Liver (tissue), 9 donors: ENCODE measurements around the gene GVQW3. TPM values are rescaled to one million over a fixed set of nuclear protein-coding genes. Genes with fewer than 3 reads are reported as not detected.

Source experiments
- DNase-seq: peaks from one replicate; pipeline ENCODE4 v3.0.0-alpha.2; 2017; ENCODE audit warnings: low spot score
- H3K27ac ChIP-seq, 2 donors: one replicate each; pipeline ENCODE4 v1.7.0; 2013; ENCODE audit warnings: inconsistent platforms in 2 of 2, low read length in 2 of 2, control low read depth in 1 of 2, low read depth in 1 of 2, mild to moderate bottlenecking in 1 of 2
- H3K27me3 ChIP-seq, 4 donors: one replicate each; pipeline versions ENCODE4 v1.6.1 to v1.7.0; 2013; ENCODE audit warnings: low read length in 3 of 4, inconsistent platforms in 1 of 4, mild to moderate bottlenecking in 1 of 4, moderate library complexity in 1 of 4; ENCODE audit not compliant: control insufficient read depth in 4 of 4, insufficient read depth in 4 of 4
- H3K36me3 ChIP-seq, 4 donors: one replicate each; pipeline versions ENCODE4 v1.6.1 to v1.7.0; 2013; ENCODE audit warnings: low read length in 3 of 4, mild to moderate bottlenecking in 3 of 4, low read depth in 1 of 4, moderate library complexity in 1 of 4; ENCODE audit not compliant: control insufficient read depth in 4 of 4, insufficient read depth in 3 of 4
- H3K4me1 ChIP-seq, 4 donors: one replicate each; pipeline versions ENCODE4 v1.6.1 to v1.7.0; 2013; ENCODE audit warnings: low read length in 3 of 4, mild to moderate bottlenecking in 3 of 4, moderate library complexity in 1 of 4; ENCODE audit not compliant: control insufficient read depth in 4 of 4, insufficient read depth in 4 of 4
- H3K4me3 ChIP-seq, 3 donors: one replicate each; pipeline versions ENCODE4 v1.6.1 to v1.7.0; 2013; ENCODE audit warnings: low read length in 3 of 3, control low read depth in 1 of 3, low read depth in 1 of 3, mild to moderate bottlenecking in 1 of 3
- H3K9ac ChIP-seq, 2 donors: one replicate each; pipeline ENCODE4 v1.7.0; 2013; ENCODE audit warnings: low read length in 2 of 2, mild to moderate bottlenecking in 2 of 2, moderate library complexity in 2 of 2, control low read depth in 1 of 2, low read depth in 1 of 2
- H3K9me3 ChIP-seq, 4 donors: one replicate each; pipeline versions ENCODE4 v1.6.1 to v1.7.0; 2013; ENCODE audit warnings: low read length in 3 of 4; ENCODE audit not compliant: control insufficient read depth in 4 of 4
- ATF3 ChIP-seq: IDR thresholded peaks from 2 replicates; pipeline ENCODE4 v1.6.1; 2016; ENCODE audit warnings: antibody characterized with exemption
- EGR1 ChIP-seq, 2 donors: IDR thresholded peaks; 2 replicates each; pipeline ENCODE4 v1.6.1; 2016 to 2018; ENCODE audit warnings: antibody characterized with exemption in 2 of 2, low read depth in 2 of 2
- FOXA1 ChIP-seq: IDR thresholded peaks from 2 replicates; pipeline ENCODE4 v1.6.1; 2016; ENCODE audit warnings: antibody characterized with exemption
- FOXA2 ChIP-seq: IDR thresholded peaks from 2 replicates; pipeline ENCODE4 v1.6.1; 2016; ENCODE audit warnings: antibody characterized with exemption
- GABPA ChIP-seq, 2 donors: IDR thresholded peaks in 1 of 2; conservative IDR thresholded peaks in 1 of 2; 2 replicates each; pipeline ENCODE4 v1.6.1; 2016; ENCODE audit warnings: antibody characterized with exemption in 2 of 2, mild to moderate bottlenecking in 1 of 2, moderate library complexity in 1 of 2
- HNF4A ChIP-seq, 2 donors: conservative IDR thresholded peaks; 2 replicates each; pipeline ENCODE4 v1.6.1; 2016; ENCODE audit warnings: antibody characterized with exemption in 2 of 2, mild to moderate bottlenecking in 2 of 2
- HNF4G ChIP-seq: IDR thresholded peaks from 2 replicates; pipeline ENCODE4 v1.6.1; 2016; ENCODE audit warnings: antibody characterized with exemption
- JUND ChIP-seq, 2 donors: IDR thresholded peaks; 2 replicates each; pipeline ENCODE4 v1.6.1; 2016; ENCODE audit warnings: antibody characterized with exemption in 2 of 2
- MAX ChIP-seq: IDR thresholded peaks from 2 replicates; pipeline ENCODE4 v1.6.1; 2016; ENCODE audit warnings: antibody characterized with exemption
- NR2F2 ChIP-seq: IDR thresholded peaks from 2 replicates; pipeline ENCODE4 v1.6.1; 2016; ENCODE audit warnings: antibody characterized with exemption
- RAD21 ChIP-seq, 2 donors: IDR thresholded peaks; 2 replicates each; pipeline ENCODE4 v1.6.1; 2016; ENCODE audit warnings: antibody characterized with exemption in 2 of 2, mild to moderate bottlenecking in 2 of 2
- RXRA ChIP-seq, 2 donors: IDR thresholded peaks; 2 replicates each; pipeline ENCODE4 v1.6.1; 2017 to 2018; ENCODE audit warnings: antibody characterized with exemption in 2 of 2, mild to moderate bottlenecking in 1 of 2
- SP1 ChIP-seq: IDR thresholded peaks from 2 replicates; pipeline ENCODE4 v1.6.1; 2018; ENCODE audit warnings: antibody characterized with exemption, mild to moderate bottlenecking
- TAF1 ChIP-seq: conservative IDR thresholded peaks from 2 replicates; pipeline ENCODE4 v1.6.1; 2016; ENCODE audit warnings: antibody characterized with exemption, mild to moderate bottlenecking
- YY1 ChIP-seq: IDR thresholded peaks from 2 replicates; pipeline ENCODE4 v1.6.1; 2016; ENCODE audit warnings: antibody characterized with exemption, mild to moderate bottlenecking
- ZBTB33 ChIP-seq: IDR thresholded peaks from 2 replicates; pipeline ENCODE4 v1.6.1; 2016; ENCODE audit warnings: antibody characterized with exemption
- WGBS: extraction: QIAGEN DNeasy Blood & Tissue Kit; methylation state at CpG from one replicate; pipeline ENCODE4 v1.1.7; 2013; 5-methylcytosine and 5-hydroxymethylcytosine counted together
- polyA plus RNA-seq, 2 donors: library from polyadenylated mRNA; stranded (reverse) in 1 of 2; unstranded in 1 of 2; fragments of 200-250 nt in 1 of 2; fragments of >200 nt in 1 of 2; fragmentation: Nextera tagmentation in 1 of 2; extraction: Ambion mirVana in 1 of 2; gene quantifications; one replicate each; pipeline versions ENCODE4 v1.2.1 to v1.2.3, GENCODE V29; 2013 to 2015
- total RNA-seq, 2 donors: library from RNA; depleted of rRNA; stranded (reverse); fragments of >200 nt; gene quantifications; one replicate each; pipeline ENCODE4 v1.2.3, GENCODE V29; 2014
- TF ChIP-seq, protein P1 (sequence below): IDR thresholded peaks from 2 replicates; pipeline ENCODE4 v1.6.1; 2016; ENCODE audit warnings: antibody characterized with exemption, mild to moderate bottlenecking
- TF ChIP-seq, protein P2 (sequence below): fragments of 150-350 bp; IDR thresholded peaks from 2 replicates; pipeline ENCODE4 v1.5.1; 2017; ENCODE audit warnings: improper control_type of control experiment, low read depth, low read length; ENCODE audit not compliant: missing input control
- donor health status: healthy.
- donor health status: healthy.
- donor health status: healthy.
- donor health status: healthy.
- donor health status: healthy.

GVQW3 gene
- total RNA-seq, result 1 to 10 TPM; 1.0 to 1.3 TPM
- polyA plus RNA-seq, result under 1 TPM; 0.18 to 0.26 TPM

GRCh38 chr11:76380977-76381719, at the start of gene GVQW3, which contains the start of gene THAP12:
Gene GVQW3, plus strand, starts transcription at chr11:76381323. Its CDS starts 506 bp downstream, at chr11:76381829.
Gene THAP12, minus strand, starts transcription at chr11:76381132. Its CDS starts 296 bp downstream, at chr11:76380836.
- Histone ChIP-seq H3K27me3 (no peaks in the 10 kb centered on the region), H3K4me1 (peaks cover 2 to 38% (median 27%) of the 10 kb centered on the region in 4 donors), H3K36me3 (no peaks in the 10 kb centered on the region), H3K9ac (peak within 1 kb of the TSS; percentile 68 to 76), H3K27ac (peak within 1 kb of the TSS; percentile 57 to 61), H3K4me3 (peak within 1 kb of the TSS; percentile 87 to 97 (median 95)), H3K9me3 (no peaks in the 10 kb centered on the region)
- under 1% methylated on average over 69 of the region's 69 CpGs for WGBS
- DNase-seq, result peak; percentile 96
- peak; percentile 60 to 69 for TF ChIP-seq EGR1 (IDR thresholded peaks at IDR 0.05; ENCODE audit: low read depth in 2 of 2)
- peak; percentile 52 to 58 for TF ChIP-seq HNF4A (conservative IDR thresholded peaks at IDR 0.05)
- TF ChIP-seq, protein P1, sequence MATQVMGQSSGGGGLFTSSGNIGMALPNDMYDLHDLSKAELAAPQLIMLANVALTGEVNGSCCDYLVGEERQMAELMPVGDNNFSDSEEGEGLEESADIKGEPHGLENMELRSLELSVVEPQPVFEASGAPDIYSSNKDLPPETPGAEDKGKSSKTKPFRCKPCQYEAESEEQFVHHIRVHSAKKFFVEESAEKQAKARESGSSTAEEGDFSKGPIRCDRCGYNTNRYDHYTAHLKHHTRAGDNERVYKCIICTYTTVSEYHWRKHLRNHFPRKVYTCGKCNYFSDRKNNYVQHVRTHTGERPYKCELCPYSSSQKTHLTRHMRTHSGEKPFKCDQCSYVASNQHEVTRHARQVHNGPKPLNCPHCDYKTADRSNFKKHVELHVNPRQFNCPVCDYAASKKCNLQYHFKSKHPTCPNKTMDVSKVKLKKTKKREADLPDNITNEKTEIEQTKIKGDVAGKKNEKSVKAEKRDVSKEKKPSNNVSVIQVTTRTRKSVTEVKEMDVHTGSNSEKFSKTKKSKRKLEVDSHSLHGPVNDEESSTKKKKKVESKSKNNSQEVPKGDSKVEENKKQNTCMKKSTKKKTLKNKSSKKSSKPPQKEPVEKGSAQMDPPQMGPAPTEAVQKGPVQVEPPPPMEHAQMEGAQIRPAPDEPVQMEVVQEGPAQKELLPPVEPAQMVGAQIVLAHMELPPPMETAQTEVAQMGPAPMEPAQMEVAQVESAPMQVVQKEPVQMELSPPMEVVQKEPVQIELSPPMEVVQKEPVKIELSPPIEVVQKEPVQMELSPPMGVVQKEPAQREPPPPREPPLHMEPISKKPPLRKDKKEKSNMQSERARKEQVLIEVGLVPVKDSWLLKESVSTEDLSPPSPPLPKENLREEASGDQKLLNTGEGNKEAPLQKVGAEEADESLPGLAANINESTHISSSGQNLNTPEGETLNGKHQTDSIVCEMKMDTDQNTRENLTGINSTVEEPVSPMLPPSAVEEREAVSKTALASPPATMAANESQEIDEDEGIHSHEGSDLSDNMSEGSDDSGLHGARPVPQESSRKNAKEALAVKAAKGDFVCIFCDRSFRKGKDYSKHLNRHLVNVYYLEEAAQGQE, result no peak
- peak; percentile 64 for TF ChIP-seq MAX
- TF ChIP-seq ATF3, result no peak
- TF ChIP-seq RXRA (IDR thresholded peaks at IDR 0.05), result peak; percentile 43 to 44
- no peak for TF ChIP-seq ZBTB33
- TF ChIP-seq GABPA (IDR thresholded peaks at IDR 0.05 in 1 of 2, conservative IDR thresholded peaks at IDR 0.05 in 1 of 2), result peak in 1 of 2 donors; percentile 82
- TF ChIP-seq SP1, result peak; percentile 82
- no peak for TF ChIP-seq JUND (IDR thresholded peaks at IDR 0.05)
- TF ChIP-seq TAF1, result no peak
- TF ChIP-seq, protein P2, sequence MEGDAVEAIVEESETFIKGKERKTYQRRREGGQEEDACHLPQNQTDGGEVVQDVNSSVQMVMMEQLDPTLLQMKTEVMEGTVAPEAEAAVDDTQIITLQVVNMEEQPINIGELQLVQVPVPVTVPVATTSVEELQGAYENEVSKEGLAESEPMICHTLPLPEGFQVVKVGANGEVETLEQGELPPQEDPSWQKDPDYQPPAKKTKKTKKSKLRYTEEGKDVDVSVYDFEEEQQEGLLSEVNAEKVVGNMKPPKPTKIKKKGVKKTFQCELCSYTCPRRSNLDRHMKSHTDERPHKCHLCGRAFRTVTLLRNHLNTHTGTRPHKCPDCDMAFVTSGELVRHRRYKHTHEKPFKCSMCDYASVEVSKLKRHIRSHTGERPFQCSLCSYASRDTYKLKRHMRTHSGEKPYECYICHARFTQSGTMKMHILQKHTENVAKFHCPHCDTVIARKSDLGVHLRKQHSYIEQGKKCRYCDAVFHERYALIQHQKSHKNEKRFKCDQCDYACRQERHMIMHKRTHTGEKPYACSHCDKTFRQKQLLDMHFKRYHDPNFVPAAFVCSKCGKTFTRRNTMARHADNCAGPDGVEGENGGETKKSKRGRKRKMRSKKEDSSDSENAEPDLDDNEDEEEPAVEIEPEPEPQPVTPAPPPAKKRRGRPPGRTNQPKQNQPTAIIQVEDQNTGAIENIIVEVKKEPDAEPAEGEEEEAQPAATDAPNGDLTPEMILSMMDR, result no peak
- TF ChIP-seq FOXA2, result no peak
- TF ChIP-seq NR2F2, result no peak
- peak; percentile 29 for TF ChIP-seq FOXA1
- TF ChIP-seq RAD21 (IDR thresholded peaks at IDR 0.05), result peak; percentile 17 to 48
- no peak for TF ChIP-seq HNF4G
- peak; percentile 66 for TF ChIP-seq YY1
